Daoy (cell line): Measurements from ENCODE around the gene CENPP. TPM values are rescaled to one million over a fixed set of nuclear protein-coding genes. Genes with fewer than 3 reads are reported as not detected.

ENCODE experiments used
- DNase-seq: peaks from one replicate; pipeline ENCODE4 v3.0.0-alpha.2; 2015; ENCODE audit warnings: low read depth
- total RNA-seq: library from RNA; depleted of rRNA; stranded (reverse); fragments of >200 nt; shearing (Covaris generic); gene quantifications from 2 replicates; pipeline ENCODE4 v1.2.3, GENCODE V29; 2014

The CENPP gene
- total RNA-seq, 1 experiment from 2014 or later = 7.6 TPM

GRCh38 chr9:92424340-92424739 lies 98.6 kb downstream of the CENPP start, which contains the start of gene OMD:
Gene OMD (minus strand): TSS chr9:92424471. CDS start chr9:92417558, 6,913 bp downstream.
- DNase-seq = no peak

GRCh38 chr9:92425474-92425873 lies 99.7 kb downstream of the CENPP start:
- no peak for DNase-seq

- no peak for DNase-seq
Observed at GRCh38 chr9:92426501-92427145, 100.9 kb downstream of the CENPP start.

- no peak for DNase-seq
Observed at GRCh38 chr9:92429836-92430235, 104.1 kb downstream of the CENPP start.

GRCh38 chr9:92432350-92432749 lies 106.6 kb downstream of the CENPP start:
- no peak for DNase-seq

- no peak for DNase-seq
Observed at GRCh38 chr9:92432972-92433548, 107.3 kb downstream of the CENPP start.

GRCh38 chr9:92435263-92435662 lies 109.5 kb downstream of the CENPP start:
- no peak for DNase-seq

GRCh38 chr9:92438900-92439526 lies 113.3 kb downstream of the CENPP start:
- no peak for DNase-seq

- DNase-seq = peak; percentile 41
Observed at GRCh38 chr9:92439921-92440750, 114.4 kb downstream of the CENPP start.

GRCh38 chr9:92440751-92441046 lies 114.9 kb downstream of the CENPP start:
- no peak for DNase-seq

GRCh38 chr9:92444841-92445240 lies 119.1 kb downstream of the CENPP start:
- DNase-seq = no peak

- no peak for DNase-seq
Observed at GRCh38 chr9:92446536-92446935, 120.8 kb downstream of the CENPP start.

- no peak for DNase-seq
Observed at GRCh38 chr9:92455217-92455616, 129.5 kb downstream of the CENPP start.

- DNase-seq = no peak
Observed at GRCh38 chr9:92457576-92457975, 131.8 kb downstream of the CENPP start.

GRCh38 chr9:92463387-92463786 lies 137.6 kb downstream of the CENPP start:
- DNase-seq = no peak

GRCh38 chr9:92463984-92464383 lies 138.2 kb downstream of the CENPP start:
- DNase-seq = peak; percentile 6

- no peak for DNase-seq
Observed at GRCh38 chr9:92467041-92467440, 141.3 kb downstream of the CENPP start.

GRCh38 chr9:92467511-92467910 lies 141.8 kb downstream of the CENPP start:
- no peak for DNase-seq

- no peak for DNase-seq
Observed at GRCh38 chr9:92468206-92468605, 142.5 kb downstream of the CENPP start.

GRCh38 chr9:92474587-92474986 lies 148.8 kb downstream of the CENPP start:
- no peak for DNase-seq

GRCh38 chr9:92476962-92477361 lies 151.2 kb downstream of the CENPP start:
- no peak for DNase-seq

- DNase-seq = no peak
Observed at GRCh38 chr9:92478783-92479182, 153.0 kb downstream of the CENPP start.

GRCh38 chr9:92479346-92479745 lies 153.6 kb downstream of the CENPP start:
- no peak for DNase-seq
